Transverse colon (tissue), 4 donors: Measurements from ENCODE around the gene OBI1. TPM values are rescaled to one million over a fixed set of nuclear protein-coding genes. Genes with fewer than 3 reads are reported as not detected.

ENCODE experiments used
- DNase-seq: peaks from one replicate; pipeline ENCODE4 v3.0.0-alpha.2; 2019
- H3K27ac ChIP-seq, 4 donors: fragments of 200-600 bp; sonication (generic); 2 replicates each; pipeline ENCODE4 v1.5.1; 2016 to 2018; ENCODE audit warnings: inconsistent platforms in 4 of 4
- H3K27me3 ChIP-seq: fragments of 200-600 bp; sonication (generic); 2 replicates; pipeline ENCODE4 v1.5.1; 2017; ENCODE audit warnings: inconsistent platforms
- H3K36me3 ChIP-seq, 4 donors: fragments of 200-600 bp; sonication (generic); 2 replicates each; pipeline ENCODE4 v1.5.1; 2017 to 2019; ENCODE audit warnings: inconsistent platforms in 4 of 4
- H3K4me1 ChIP-seq, 4 donors: fragments of 200-600 bp; sonication (generic); 2 replicates each; pipeline ENCODE4 v1.5.1; 2017 to 2020; ENCODE audit warnings: inconsistent platforms in 4 of 4
- H3K4me3 ChIP-seq, 4 donors: fragments of 200-600 bp; sonication (generic); 1 replicate in 1 of 4; 2 replicates in 3 of 4; pipeline versions ENCODE4 v1.5.1 to v1.6.1; 2017 to 2019; ENCODE audit warnings: inconsistent platforms in 4 of 4
- H3K9me3 ChIP-seq, 2 donors: fragments of 200-600 bp; sonication (generic); 2 replicates each; pipeline ENCODE4 v1.5.1; 2017 to 2019; ENCODE audit warnings: inconsistent platforms in 2 of 2
- CTCF ChIP-seq, 5 experiments: fragments of 200-600 bp in 3 of 5; fragments of 450-650 bp in 2 of 5; sonication (generic) in 3 of 5; IDR thresholded peaks; 1 replicate in 2 of 5; 2 replicates in 3 of 5; pipeline ENCODE4 v1.5.1; 2016 to 2017; ENCODE audit warnings: antibody characterized with exemption in 5 of 5, inconsistent platforms in 3 of 5, mild to moderate bottlenecking in 2 of 5, moderate library complexity in 1 of 5
- EP300 ChIP-seq: sonication (generic); formaldehyde crosslinking; IDR thresholded peaks from one replicate; pipeline ENCODE4 v1.6.1; 2017; ENCODE audit warnings: antibody characterized with exemption, low read depth
- POLR2A ChIP-seq: fragments of 450-650 bp; IDR thresholded peaks from one replicate; pipeline ENCODE4 v1.6.1; 2016; ENCODE audit warnings: antibody characterized with exemption, mild to moderate bottlenecking, moderate library complexity
- POLR2AphosphoS5 ChIP-seq, 3 donors: sonication (generic); formaldehyde crosslinking; IDR thresholded peaks; one replicate each; pipeline ENCODE4 v1.6.1; 2016; ENCODE audit warnings: antibody characterized with exemption in 3 of 3
- WGBS, 2 donors: methylation state at CpG; one replicate each; pipeline ENCODE4 v1.1.5; 2018; ENCODE audit warnings: low coverage in 1 of 2; 5-methylcytosine and 5-hydroxymethylcytosine counted together
- in situ Hi-C, 4 donors: fragments of 200-750 bp; cut with MboI; loops; one replicate each; pipeline versions ENCODE4 v1.15.0 to v1.15.1; 2017; ENCODE audit warnings: low sequenced_read_pairs in 3 of 4, low pct_ligation_motif_present in 1 of 4, low pct_unique_long_range_greater_than_20kb in 1 of 4
- intact Hi-C: fragments of 100-400 bp; cut with DNase I; formaldehyde crosslinking; loops from one replicate; pipeline ENCODE4 v1.15.1; 2023; ENCODE audit warnings: low total_unique reads
- total RNA-seq, 4 donors: library from RNA; depleted of rRNA; stranded (reverse); fragments of >200 nt; gene quantifications; one replicate each; pipeline ENCODE4 v1.1.0, GENCODE V29; 2016

The OBI1 gene
- total RNA-seq, 4 donors from 2014 or later, result 2.0 to 7.9 (median 4.2) TPM

- Histone ChIP-seq H3K27ac (no peak overlapping the region), H3K9me3 (no peaks in the 10 kb centered on the region), H3K36me3 (no peaks in the 10 kb centered on the region), H3K27me3 (peaks cover 100% of the 10 kb centered on the region), H3K4me1 (peaks cover 0 to 18% (median 12%) of the 10 kb centered on the region in 4 donors), H3K4me3 (no peak overlapping the region)
- WGBS, 2 donors, result 10 to 17% methylated on average over 17 to 29 of the region's 29 CpGs
- in situ Hi-C loops, result no loop called here
- no peak for DNase-seq
- no peak for TF ChIP-seq CTCF (IDR thresholded peaks at IDR 0.05)
- intact Hi-C loops, result no loop called here
Measured at GRCh38 chr13:78593652-78594455, 65.1 kb downstream of the OBI1 start.

- H3K4me3 ChIP-seq, result no peak overlapping the region
- DNase-seq, result no peak
- peaks cover 100% of the 10 kb centered on the region for H3K27me3 ChIP-seq
- no peak overlapping the region for H3K27ac ChIP-seq
- H3K36me3 ChIP-seq, result no peaks in the 10 kb centered on the region
- in situ Hi-C loops, result no loop called here
- WGBS, 2 donors, result 16 to 23% methylated on average over 13 of the region's 13 CpGs
- intact Hi-C loops, result no loop called here
- TF ChIP-seq POLR2AphosphoS5 (IDR thresholded peaks at IDR 0.05) (no peak), EP300 (no peak), CTCF (IDR thresholded peaks at IDR 0.05) (no peak), POLR2A (no peak)
- peaks cover 0 to 18% (median 12%) of the 10 kb centered on the region in 4 donors for H3K4me1 ChIP-seq
- no peaks in the 10 kb centered on the region for H3K9me3 ChIP-seq
Measured at GRCh38 chr13:78593129-78593528, 65.8 kb downstream of the OBI1 start.

- Histone ChIP-seq H3K27me3 (peaks cover 100% of the 10 kb centered on the region), H3K9me3 (no peaks in the 10 kb centered on the region), H3K4me1 (peaks cover 0 to 18% (median 12%) of the 10 kb centered on the region in 4 donors), H3K36me3 (no peaks in the 10 kb centered on the region), H3K4me3 (no peak overlapping the region), H3K27ac (no peak overlapping the region)
- intact Hi-C loops (no loop called here), in situ Hi-C loops (no loop called here)
- no peak for TF ChIP-seq POLR2AphosphoS5 (IDR thresholded peaks at IDR 0.05)
- DNase-seq, result no peak
- 17 to 24% methylated on average over 6 of the region's 6 CpGs for WGBS, 2 donors
Measured at GRCh38 chr13:78592584-78592983, 66.4 kb downstream of the OBI1 start.

GRCh38 chr13:78589206-78589605, 69.7 kb downstream of the OBI1 start:
- no peak for DNase-seq
- in situ Hi-C loops, result no loop called here
- intact Hi-C loops, result no loop called here
- Histone ChIP-seq H3K4me3 (no peak overlapping the region), H3K4me1 (no peaks in the 10 kb centered on the region), H3K27me3 (peaks cover 100% of the 10 kb centered on the region), H3K27ac (no peak overlapping the region), H3K9me3 (no peaks in the 10 kb centered on the region), H3K36me3 (no peaks in the 10 kb centered on the region)
- no peak for TF ChIP-seq EP300
- TF ChIP-seq POLR2AphosphoS5 (IDR thresholded peaks at IDR 0.05), result no peak
- no peak for TF ChIP-seq CTCF (IDR thresholded peaks at IDR 0.05)
- no peak for TF ChIP-seq POLR2A
- 5 to 11% methylated on average over 7 of the region's 7 CpGs for WGBS, 2 donors

- Histone ChIP-seq H3K9me3 (no peaks in the 10 kb centered on the region), H3K27me3 (peaks cover 96% of the 10 kb centered on the region), H3K4me1 (no peaks in the 10 kb centered on the region), H3K27ac (no peak overlapping the region), H3K36me3 (no peaks in the 10 kb centered on the region), H3K4me3 (no peak overlapping the region)
- no peak for TF ChIP-seq EP300
- no peak for TF ChIP-seq CTCF (IDR thresholded peaks at IDR 0.05)
- no peak for TF ChIP-seq POLR2AphosphoS5 (IDR thresholded peaks at IDR 0.05)
- no peak for TF ChIP-seq POLR2A
- in situ Hi-C loops, result no loop called here
- intact Hi-C loops, result no loop called here
- no peak for DNase-seq
- WGBS, 2 donors, result 34% methylated on average over 18 of the region's 18 CpGs; no CpG with 5 or more reads in 1 of the 2 donors
Measured at GRCh38 chr13:78587395-78587794, 71.6 kb downstream of the OBI1 start.
